HepG2 (cell line): ENCODE measurements around the gene FANCM. TPM values are rescaled to one million over a fixed set of nuclear protein-coding genes. Genes with fewer than 3 reads are reported as not detected.

Source experiments
- ATAC-seq: fragments of 200-7000 bp; cut with Tn5 transposase; 3 replicates; pipeline ENCODE4 v1.9.1; 2020; ENCODE audit warnings: mild to moderate bottlenecking, moderate library complexity
- BruUV-seq: library from RNA; stranded (reverse); fragments of 400-500 nt; replicated peaks from 2 replicates; lab custom pipeline; 2021; lab: Mats Ljungman, UMichigan
- CTCF ChIA-PET: fragments of 300-600 bp; formaldehyde crosslinking; extraction: SDS; loops from one replicate; lab custom pipeline; 2021; ENCODE audit warnings: low total read pairs, inconsistent platforms, low intra/inter-chr PET ratio; lab: Yijun Ruan, JAX
- POLR2A ChIA-PET: fragments of 350-600 bp; sonication (Branson Sonifier 250); formaldehyde crosslinking; loops from one replicate; lab custom pipeline; 2020; ENCODE audit warnings: antibody characterized with exemption, inconsistent platforms; lab: Yijun Ruan, JAX
- DNase-seq: peaks from one replicate; pipeline ENCODE4 v3.0.0-alpha.2; 2015; ENCODE audit warnings: low spot score
- FAIRE-seq: peaks from 3 replicates; lab custom pipeline; 2011; peaks lifted over from hg19 to GRCh38; lab: Jason Lieb, UNC
- H2AFZ ChIP-seq: one replicate; pipeline ENCODE4 v1.6.1; 2011; ENCODE audit warnings: low read length, inconsistent platforms
- H3K27ac ChIP-seq: fragments of 300-600 bp; 3 replicates; pipeline ENCODE4 v1.8.0; 2011; ENCODE audit warnings: mixed run types, mild to moderate bottlenecking, mixed read lengths, low read length, inconsistent platforms; ENCODE audit not compliant: insufficient read depth; ENCODE audit errors: extremely low read length
- H3K27me3 ChIP-seq, 2 experiments: fragments of 200-600 bp in 1 of 2; 2 replicates in 1 of 2; 3 replicates in 1 of 2; pipeline versions ENCODE4 v1.6.0 to v1.8.0; 2011; ENCODE audit warnings: low read length in 2 of 2, mild to moderate bottlenecking in 2 of 2, moderate library complexity in 2 of 2, inconsistent platforms in 1 of 2; ENCODE audit not compliant: insufficient read depth in 2 of 2, control insufficient read depth in 1 of 2
- H3K36me3 ChIP-seq, 2 experiments: fragments of 200-600 bp in 1 of 2; replicated peaks in 1 of 2; 2 replicates in 1 of 2; 3 replicates in 1 of 2; pipeline versions ENCODE4 v1.5.1 to v1.8.0; 2011; ENCODE audit warnings: low read length in 2 of 2, inconsistent platforms in 1 of 2; ENCODE audit not compliant: insufficient read depth in 2 of 2, control insufficient read depth in 1 of 2
- H3K4me1 ChIP-seq: 2 replicates; pipeline ENCODE4 v1.5.1; 2012; ENCODE audit warnings: low read length, inconsistent platforms; ENCODE audit not compliant: insufficient read depth
- H3K4me2 ChIP-seq: 2 replicates; pipeline ENCODE4 v1.6.0; 2011; ENCODE audit warnings: low read depth, low read length, inconsistent platforms
- H3K4me3 ChIP-seq, 3 experiments: fragments of 200-600 bp in 1 of 3; sonication (generic), shearing (Covaris generic) in 1 of 3; replicated peaks in 1 of 3; 2 replicates each; pipeline ENCODE4 v1.5.1; 2011 to 2016; ENCODE audit warnings: low read length in 3 of 3, inconsistent platforms in 2 of 3, low read depth in 2 of 3, mild to moderate bottlenecking in 2 of 3, control low read depth in 1 of 3, mixed read lengths in 1 of 3; ENCODE audit not compliant: insufficient read depth in 1 of 3
- H3K79me2 ChIP-seq: one replicate; pipeline ENCODE4 v1.6.1; 2011; ENCODE audit warnings: low read length, inconsistent platforms; ENCODE audit not compliant: insufficient read depth
- H3K9ac ChIP-seq: 2 replicates; pipeline ENCODE4 v1.6.0; 2011; ENCODE audit warnings: mild to moderate bottlenecking, low read depth, low read length, inconsistent platforms; ENCODE audit not compliant: insufficient read depth
- H3K9me3 ChIP-seq: 2 replicates; pipeline ENCODE4 v1.5.1; 2012; ENCODE audit warnings: mild to moderate bottlenecking, low read length
- H4K20me1 ChIP-seq: 2 replicates; pipeline ENCODE4 v1.6.0; 2011; ENCODE audit warnings: inconsistent platforms, mild to moderate bottlenecking, low read length, moderate library complexity; ENCODE audit not compliant: insufficient read depth
- GLI4 ChIP-seq: sonication (generic); formaldehyde crosslinking; IDR thresholded peaks from 2 replicates; pipeline ENCODE4 v1.5.1; 2020; ENCODE audit warnings: missing genetic modification reagents, mild to moderate bottlenecking, moderate library complexity, borderline replicate concordance
- IRF2 ChIP-seq: IDR thresholded peaks from 2 replicates; pipeline ENCODE4 v1.6.1; 2018; ENCODE audit warnings: missing genetic modification reagents, missing compliant biosample characterization
- NRL ChIP-seq: sonication (generic); formaldehyde crosslinking; IDR thresholded peaks from 2 replicates; pipeline ENCODE4 v1.5.0; 2020; ENCODE audit warnings: missing genetic modification reagents, mild to moderate bottlenecking, moderate library complexity, borderline replicate concordance
- ZFP37 ChIP-seq: sonication (generic); formaldehyde crosslinking; IDR thresholded peaks from 2 replicates; pipeline ENCODE4 v1.4.0; 2020; ENCODE audit warnings: missing genetic modification reagents, borderline replicate concordance
- ZNF431 ChIP-seq: sonication (generic); formaldehyde crosslinking; IDR thresholded peaks from 2 replicates; pipeline ENCODE4 v1.9.0; 2022; ENCODE audit warnings: missing genetic modification reagents, low read depth, mild to moderate bottlenecking, borderline replicate concordance
- ZNF7 ChIP-seq: IDR thresholded peaks from 2 replicates; pipeline ENCODE4 v1.6.1; 2016; ENCODE audit warnings: missing biosample characterization, missing genetic modification reagents
- WGBS: methylation state at CpG from one replicate; pipeline ENCODE4 v1.1.6; 2017; ENCODE audit warnings: low lambda C conversion rate; 5-methylcytosine and 5-hydroxymethylcytosine counted together
- in situ Hi-C: cut with HindIII; loops from 2 replicates; pipeline ENCODE4 v1.10.0; 2017; ENCODE audit warnings: low pct_unique_long_range_greater_than_20kb; ENCODE audit not compliant: extremely low pct_ligation_motif_present
- intact Hi-C: fragments of 100-400 bp; cut with micrococcal nuclease; formaldehyde crosslinking; loops from one replicate; pipeline ENCODE4 v1.10.0; 2022; ENCODE audit not compliant: unreplicated experiment
- polyA plus RNA-seq, 8 experiments: library from polyadenylated mRNA; depleted of rRNA in 3 of 8; stranded (reverse) in 7 of 8; unstranded in 1 of 8; fragments of >200 nt; fragmentation: Illumina TruSeq in 4 of 8; extraction: Trizol in 4 of 8; gene quantifications; 2 replicates each; pipeline versions ENCODE4 v1.2.1 to v1.2.3, GENCODE V29; 2011 to 2016; ENCODE audit warnings: low read depth in 4 of 8, missing spikeins in 1 of 8, mixed read lengths in 1 of 8; ENCODE audit not compliant: insufficient read depth in 1 of 8
- total RNA-seq, 5 experiments: library from RNA; depleted of rRNA; stranded (reverse); fragments of >200 nt; fragmentation: Illumina TruSeq; extraction: Trizol; gene quantifications; 2 replicates each; pipeline ENCODE4 v1.2.3, GENCODE V29; 2016; ENCODE audit warnings: low read depth in 1 of 5
- TF ChIP-seq, protein P1 (sequence below): sonication (generic); formaldehyde crosslinking; IDR thresholded peaks from 2 replicates; pipeline ENCODE4 v1.5.1; 2020; ENCODE audit warnings: mild to moderate bottlenecking, missing genetic modification reagents, moderate library complexity
- TF ChIP-seq, protein P2 (sequence below): sonication (generic); formaldehyde crosslinking; IDR thresholded peaks from 2 replicates; pipeline ENCODE4 v1.4.0; 2020; ENCODE audit warnings: mild to moderate bottlenecking, missing genetic modification reagents
- TF ChIP-seq, protein P3 (sequence below): sonication (generic); formaldehyde crosslinking; IDR thresholded peaks from 2 replicates; pipeline ENCODE4 v1.9.0; 2021; ENCODE audit warnings: missing genetic modification reagents, borderline replicate concordance

FANCM gene
- total and polyA plus RNA-seq, 2 of the 13 experiments (the other 11 are each of a cell fraction or from before 2014, with no cell fraction given), result 2.6 to 10.4 TPM

DNA sequence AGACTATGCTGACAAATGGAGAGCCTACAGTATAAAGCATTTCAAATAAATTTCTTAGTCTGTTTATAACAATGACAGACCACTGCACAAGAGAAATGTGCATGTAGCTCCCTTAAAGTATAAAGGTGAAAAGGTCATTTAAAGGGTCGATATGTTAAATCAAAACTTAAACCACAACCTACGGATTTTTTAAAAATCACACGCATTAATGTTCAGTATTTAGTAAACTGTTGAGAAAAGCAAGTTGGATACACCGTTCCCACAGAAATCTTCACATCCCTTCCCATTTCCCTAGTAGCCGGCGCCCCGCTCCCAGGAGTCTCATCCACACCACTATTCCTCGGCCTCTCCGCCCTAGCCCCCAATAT lies 2.1 kb upstream of the FANCM start (continued):
- TF ChIP-seq NRL (no peak), IRF2 (no peak)

DNA sequence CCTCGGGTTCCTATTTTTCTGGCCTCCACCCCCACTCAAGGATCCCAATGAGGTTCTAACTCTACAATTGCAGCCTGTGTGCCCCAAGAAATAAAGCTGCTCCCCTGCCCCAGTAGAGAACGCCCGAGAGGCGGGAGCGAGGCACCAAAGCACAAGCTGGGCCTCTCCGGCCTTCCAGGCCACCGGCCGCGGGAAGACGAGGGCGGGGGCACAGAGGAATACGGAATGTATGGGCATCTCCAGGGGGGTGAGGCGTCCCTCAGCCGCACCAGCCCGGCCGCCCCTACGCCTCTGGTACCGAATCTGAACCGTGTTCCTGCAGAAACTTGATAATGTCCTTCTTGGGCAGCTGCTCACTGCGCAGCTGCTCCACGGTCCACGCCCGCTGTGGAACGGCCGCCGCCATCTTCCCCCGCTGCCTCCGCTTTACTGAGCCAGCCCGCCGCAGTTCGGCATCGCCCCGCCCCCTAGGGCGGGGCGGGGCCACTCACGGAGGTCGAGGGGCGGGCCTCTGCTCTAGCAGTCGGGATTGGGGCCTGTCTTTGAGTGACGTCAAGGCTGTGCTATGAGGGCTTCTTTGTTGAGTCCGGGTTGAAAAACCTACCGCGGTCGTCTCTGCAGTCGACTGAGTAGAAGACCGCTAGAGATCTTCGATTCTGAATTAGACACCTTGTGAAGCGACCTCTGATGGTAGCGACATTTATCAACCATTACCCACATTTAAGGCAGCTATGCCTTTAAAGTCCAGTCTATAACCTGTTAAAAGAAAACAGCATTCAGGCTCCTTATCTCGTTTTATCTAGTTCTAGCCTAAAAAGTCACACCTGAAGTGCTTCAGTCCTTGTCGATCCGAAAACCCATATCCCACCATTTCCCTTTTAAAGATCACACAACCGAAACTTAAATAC lies 1.4 kb upstream of the FANCM start, which contains the start of gene FKBP3:
TSS of gene FKBP3 (minus strand) at position 431 of the 908 bp plus-strand sequence. CDS start at position 406, 25 bp downstream.
- Histone ChIP-seq H3K27ac (peak within 1 kb of the TSS; percentile 90), H3K4me3 (peak within 1 kb of the TSS; percentile 87 to 95 (median 91)), H3K4me1 (peaks cover 45% of the 10 kb centered on the region), H4K20me1 (no peaks in the 10 kb centered on the region; the same call in 1 of the 2 replicates), H3K4me2 (peak within 1 kb of the TSS; percentile 77), H2AFZ (peak within 1 kb of the TSS; percentile 96), H3K79me2 (peaks cover 64% of the 10 kb centered on the region), H3K27me3 (no peaks in the 10 kb centered on the region; a peak in 2 of 5 replicates), H3K36me3 (no peaks in the 10 kb centered on the region), H3K9me3 (no peaks in the 10 kb centered on the region), H3K9ac (peak within 1 kb of the TSS; percentile 90)
- under 1% methylated on average over 23 of the region's 53 CpGs for WGBS
- ChIA-PET CTCF (no interaction called here), POLR2A (interaction anchor here (0.6 to 5.0 kb wide), 13 partner anchors 8 to 238 kb away, joined by 3 to 42 read pairs (median 5); partner anchors contain the start of genes KLHL28, MIS18BP1, PRPF39 and TOGARAM1)
- FAIRE-seq (peak; percentile 74), DNase-seq (peak; percentile 99), ATAC-seq (peak; percentile 90)
- intact Hi-C loops (loop anchor here (1.0 to 2.0 kb wide), 6 partner anchors 22 to 237 kb away; partner anchors contain the start of genes MIS18BP1, PRPF39 and TOGARAM1), in situ Hi-C loops (no loop called here)
- no TSS peak for BruUV-seq
- TF ChIP-seq ZNF7 (CRISPR knock-in tag) (no peak), ZFP37 (CRISPR knock-in tag) (no peak), GLI4 (CRISPR knock-in tag) (peak; percentile 30; the same call in 1 of the 2 replicates), ZNF431 (CRISPR knock-in tag) (no peak; the same call in 1 of the 2 replicates)
- TF ChIP-seq, protein P1, sequence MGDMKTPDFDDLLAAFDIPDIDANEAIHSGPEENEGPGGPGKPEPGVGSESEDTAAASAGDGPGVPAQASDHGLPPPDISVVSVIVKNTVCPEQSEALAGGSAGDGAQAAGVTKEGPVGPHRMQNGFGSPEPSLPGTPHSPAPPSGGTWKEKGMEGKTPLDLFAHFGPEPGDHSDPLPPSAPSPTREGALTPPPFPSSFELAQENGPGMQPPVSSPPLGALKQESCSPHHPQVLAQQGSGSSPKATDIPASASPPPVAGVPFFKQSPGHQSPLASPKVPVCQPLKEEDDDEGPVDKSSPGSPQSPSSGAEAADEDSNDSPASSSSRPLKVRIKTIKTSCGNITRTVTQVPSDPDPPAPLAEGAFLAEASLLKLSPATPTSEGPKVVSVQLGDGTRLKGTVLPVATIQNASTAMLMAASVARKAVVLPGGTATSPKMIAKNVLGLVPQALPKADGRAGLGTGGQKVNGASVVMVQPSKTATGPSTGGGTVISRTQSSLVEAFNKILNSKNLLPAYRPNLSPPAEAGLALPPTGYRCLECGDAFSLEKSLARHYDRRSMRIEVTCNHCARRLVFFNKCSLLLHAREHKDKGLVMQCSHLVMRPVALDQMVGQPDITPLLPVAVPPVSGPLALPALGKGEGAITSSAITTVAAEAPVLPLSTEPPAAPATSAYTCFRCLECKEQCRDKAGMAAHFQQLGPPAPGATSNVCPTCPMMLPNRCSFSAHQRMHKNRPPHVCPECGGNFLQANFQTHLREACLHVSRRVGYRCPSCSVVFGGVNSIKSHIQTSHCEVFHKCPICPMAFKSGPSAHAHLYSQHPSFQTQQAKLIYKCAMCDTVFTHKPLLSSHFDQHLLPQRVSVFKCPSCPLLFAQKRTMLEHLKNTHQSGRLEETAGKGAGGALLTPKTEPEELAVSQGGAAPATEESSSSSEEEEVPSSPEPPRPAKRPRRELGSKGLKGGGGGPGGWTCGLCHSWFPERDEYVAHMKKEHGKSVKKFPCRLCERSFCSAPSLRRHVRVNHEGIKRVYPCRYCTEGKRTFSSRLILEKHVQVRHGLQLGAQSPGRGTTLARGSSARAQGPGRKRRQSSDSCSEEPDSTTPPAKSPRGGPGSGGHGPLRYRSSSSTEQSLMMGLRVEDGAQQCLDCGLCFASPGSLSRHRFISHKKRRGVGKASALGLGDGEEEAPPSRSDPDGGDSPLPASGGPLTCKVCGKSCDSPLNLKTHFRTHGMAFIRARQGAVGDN (CRISPR knock-in tag), result peak; percentile 84
- TF ChIP-seq, protein P2, sequence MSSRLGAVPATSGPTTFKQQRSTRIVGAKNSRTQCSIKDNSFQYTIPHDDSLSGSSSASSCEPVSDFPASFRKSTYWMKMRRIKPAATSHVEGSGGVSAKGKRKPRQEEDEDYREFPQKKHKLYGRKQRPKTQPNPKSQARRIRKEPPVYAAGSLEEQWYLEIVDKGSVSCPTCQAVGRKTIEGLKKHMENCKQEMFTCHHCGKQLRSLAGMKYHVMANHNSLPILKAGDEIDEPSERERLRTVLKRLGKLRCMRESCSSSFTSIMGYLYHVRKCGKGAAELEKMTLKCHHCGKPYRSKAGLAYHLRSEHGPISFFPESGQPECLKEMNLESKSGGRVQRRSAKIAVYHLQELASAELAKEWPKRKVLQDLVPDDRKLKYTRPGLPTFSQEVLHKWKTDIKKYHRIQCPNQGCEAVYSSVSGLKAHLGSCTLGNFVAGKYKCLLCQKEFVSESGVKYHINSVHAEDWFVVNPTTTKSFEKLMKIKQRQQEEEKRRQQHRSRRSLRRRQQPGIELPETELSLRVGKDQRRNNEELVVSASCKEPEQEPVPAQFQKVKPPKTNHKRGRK, result no peak
- TF ChIP-seq, protein P3, sequence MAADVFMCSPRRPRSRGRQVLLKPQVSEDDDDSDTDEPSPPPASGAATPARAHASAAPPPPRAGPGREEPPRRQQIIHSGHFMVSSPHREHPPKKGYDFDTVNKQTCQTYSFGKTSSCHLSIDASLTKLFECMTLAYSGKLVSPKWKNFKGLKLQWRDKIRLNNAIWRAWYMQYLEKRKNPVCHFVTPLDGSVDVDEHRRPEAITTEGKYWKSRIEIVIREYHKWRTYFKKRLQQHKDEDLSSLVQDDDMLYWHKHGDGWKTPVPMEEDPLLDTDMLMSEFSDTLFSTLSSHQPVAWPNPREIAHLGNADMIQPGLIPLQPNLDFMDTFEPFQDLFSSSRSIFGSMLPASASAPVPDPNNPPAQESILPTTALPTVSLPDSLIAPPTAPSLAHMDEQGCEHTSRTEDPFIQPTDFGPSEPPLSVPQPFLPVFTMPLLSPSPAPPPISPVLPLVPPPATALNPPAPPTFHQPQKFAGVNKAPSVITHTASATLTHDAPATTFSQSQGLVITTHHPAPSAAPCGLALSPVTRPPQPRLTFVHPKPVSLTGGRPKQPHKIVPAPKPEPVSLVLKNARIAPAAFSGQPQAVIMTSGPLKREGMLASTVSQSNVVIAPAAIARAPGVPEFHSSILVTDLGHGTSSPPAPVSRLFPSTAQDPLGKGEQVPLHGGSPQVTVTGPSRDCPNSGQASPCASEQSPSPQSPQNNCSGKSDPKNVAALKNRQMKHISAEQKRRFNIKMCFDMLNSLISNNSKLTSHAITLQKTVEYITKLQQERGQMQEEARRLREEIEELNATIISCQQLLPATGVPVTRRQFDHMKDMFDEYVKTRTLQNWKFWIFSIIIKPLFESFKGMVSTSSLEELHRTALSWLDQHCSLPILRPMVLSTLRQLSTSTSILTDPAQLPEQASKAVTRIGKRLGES, result no peak
